GM12878 (cell line): ENCODE measurements around the gene PRPF18. TPM values are rescaled to one million over a fixed set of nuclear protein-coding genes. Genes with fewer than 3 reads are reported as not detected.

Source experiments
- ATAC-seq: fragments of 200-7000 bp; cut with Tn5 transposase; 3 replicates; pipeline ENCODE4 v1.9.1; 2020; ENCODE audit warnings: mild to moderate bottlenecking, moderate library complexity
- Bru-seq: library from RNA; stranded (reverse); fragments of 400-500 nt; gene quantifications from one replicate; lab custom pipeline; 2021; lab: Mats Ljungman, UMichigan
- BruChase-seq, 2 experiments: library from RNA; stranded (reverse); fragments of 400-500 nt; gene quantifications; one replicate each; lab custom pipeline; 2021; lab: Mats Ljungman, UMichigan
- BruUV-seq: library from RNA; stranded (reverse); fragments of 400-500 nt; replicated peaks from 2 replicates; lab custom pipeline; 2021; lab: Mats Ljungman, UMichigan
- CTCF ChIA-PET: fragments of 300-600 bp; sonication (Branson Sonifier 250); formaldehyde crosslinking; extraction: SDS; loops from one replicate; lab custom pipeline; 2021; ENCODE audit warnings: inconsistent platforms; lab: Yijun Ruan, JAX
- POLR2A ChIA-PET: fragments of 350-600 bp; formaldehyde crosslinking; extraction: SDS; loops from one replicate; lab custom pipeline; 2021; ENCODE audit warnings: inconsistent platforms; lab: Charles Lee
- RAD21 ChIA-PET: fragments of 300-600 bp; sonication (Branson Sonifier 250); formaldehyde crosslinking; loops from one replicate; lab custom pipeline; 2023; ENCODE audit warnings: antibody characterized with exemption; ENCODE audit not compliant: unreplicated experiment; lab: Charles Lee
- SMC1A ChIA-PET: fragments of 300-600 bp; sonication (Branson Sonifier 250); formaldehyde crosslinking; loops from one replicate; lab custom pipeline; 2023; ENCODE audit not compliant: unreplicated experiment, uncharacterized antibody; lab: Charles Lee
- DNase-seq: peaks from one replicate; pipeline ENCODE4 v3.0.0-alpha.2; 2011; ENCODE audit warnings: low read depth, low spot score
- FAIRE-seq: peaks from 3 replicates; lab custom pipeline; 2011; peaks lifted over from hg19 to GRCh38; lab: Jason Lieb, UNC
- H2AFZ ChIP-seq: 2 replicates; pipeline ENCODE4 v1.6.0; 2011; ENCODE audit warnings: low read depth, low read length, control low read depth; ENCODE audit not compliant: control insufficient read depth
- H3K27ac ChIP-seq: 2 replicates; pipeline ENCODE4 v1.5.1; 2011; ENCODE audit warnings: control low read depth; ENCODE audit not compliant: control insufficient read depth, insufficient read depth
- H3K27me3 ChIP-seq, 2 experiments: replicated peaks in 1 of 2; 2 replicates each; pipeline versions ENCODE4 v1.6.0 to v1.6.1; 2011; ENCODE audit warnings: low read length in 1 of 2; ENCODE audit not compliant: control insufficient read depth in 2 of 2, insufficient read depth in 2 of 2
- H3K36me3 ChIP-seq, 2 experiments: 2 replicates each; pipeline ENCODE4 v1.5.1; 2011; ENCODE audit warnings: low read length in 1 of 2; ENCODE audit not compliant: control insufficient read depth in 2 of 2, insufficient read depth in 2 of 2
- H3K4me1 ChIP-seq: 2 replicates; pipeline ENCODE4 v1.6.1; 2011; ENCODE audit warnings: mild to moderate bottlenecking, low read length, moderate library complexity, mixed read lengths; ENCODE audit not compliant: control insufficient read depth, insufficient read depth
- H3K4me2 ChIP-seq: 2 replicates; pipeline ENCODE4 v1.6.0; 2011; ENCODE audit warnings: control low read depth; ENCODE audit not compliant: control insufficient read depth, insufficient read depth
- H3K4me3 ChIP-seq: fragments of 200-600 bp; sonication (generic); 2 replicates; pipeline ENCODE4 v1.5.1; 2016
- H3K79me2 ChIP-seq: 2 replicates; pipeline ENCODE4 v1.6.0; 2011; ENCODE audit warnings: low read length; ENCODE audit not compliant: control insufficient read depth, insufficient read depth
- H3K9ac ChIP-seq: 2 replicates; pipeline ENCODE4 v1.8.0; 2011; ENCODE audit warnings: low read length, control low read depth, mixed read lengths; ENCODE audit not compliant: control insufficient read depth, insufficient read depth
- H3K9me3 ChIP-seq: replicated peaks from 3 replicates; pipeline ENCODE4 v1.5.1; 2011; ENCODE audit warnings: mild to moderate bottlenecking, low read length; ENCODE audit not compliant: control insufficient read depth, insufficient read depth
- H4K20me1 ChIP-seq: 2 replicates; pipeline ENCODE4 v1.6.0; 2011; ENCODE audit not compliant: control insufficient read depth, insufficient read depth
- BHLHE40 ChIP-seq, 2 experiments: fragments of 450-650 bp in 1 of 2; IDR thresholded peaks; 2 replicates each; pipeline ENCODE4 v1.6.1; 2011 to 2017; ENCODE audit warnings: low read depth in 2 of 2, borderline replicate concordance in 1 of 2, improper control_type of control experiment in 1 of 2, low read length in 1 of 2, mild to moderate bottlenecking in 1 of 2
- EP300 ChIP-seq, 2 experiments: fragments of 150-350 bp in 1 of 2; IDR thresholded peaks; 2 replicates each; pipeline ENCODE4 v1.6.1; 2011 to 2012; ENCODE audit warnings: low read depth in 2 of 2, low read length in 2 of 2, borderline replicate concordance in 1 of 2, improper control_type of control experiment in 1 of 2, inconsistent platforms in 1 of 2; ENCODE audit not compliant: control insufficient read depth in 1 of 2
- IRF4 ChIP-seq: IDR thresholded peaks from 2 replicates; pipeline ENCODE4 v1.6.1; 2011; ENCODE audit warnings: low read depth, low read length
- SIN3A ChIP-seq: IDR thresholded peaks from 2 replicates; pipeline ENCODE4 v1.6.1; 2012; ENCODE audit warnings: low read depth, low read length, improper control_type of control experiment
- SREBF1 ChIP-seq: IDR thresholded peaks from 2 replicates; pipeline ENCODE4 v1.6.1; 2012; ENCODE audit warnings: mild to moderate bottlenecking, low read length
- STAT1 ChIP-seq: fragments of 450-650 bp; conservative IDR thresholded peaks from 2 replicates; pipeline ENCODE4 v1.6.1; 2014; ENCODE audit warnings: antibody characterized with exemption, mild to moderate bottlenecking
- ZBED1 ChIP-seq: IDR thresholded peaks from 2 replicates; pipeline ENCODE4 v1.6.1; 2016; ENCODE audit warnings: borderline replicate concordance
- whole genome bisulfite sequencing: methylation state at CpG from one replicate; pipeline ENCODE4 v1.1.6; 2016; ENCODE audit warnings: low lambda C conversion rate; ENCODE audit not compliant: insufficient replicate concordance, insufficient coverage; ENCODE audit errors: missing lambda C conversion rate; 5-methylcytosine and 5-hydroxymethylcytosine counted together
- in situ Hi-C: fragments of 300-500 bp; cut with MboI; formaldehyde crosslinking; loops from 9 replicates; pipeline ENCODE4 v1.14.3; 2018; ENCODE audit warnings: mixed read lengths
- intact Hi-C: fragments of 100-400 bp; cut with micrococcal nuclease; formaldehyde crosslinking; loops from one replicate; pipeline ENCODE4 v1.14.2; 2022; ENCODE audit not compliant: unreplicated experiment
- long read RNA-seq, 2 experiments: library from polyadenylated mRNA; unstranded; transcript quantifications; one replicate each; pipeline ENCODE4 v2.0.0, GENCODE V29; 2019 to 2020
- polyA minus RNA-seq, 3 experiments: library from RNA; depleted of rRNA, polyadenylated mRNA; stranded (reverse); fragments of >200 nt; gene quantifications; 2 replicates each; pipeline ENCODE4 v1.2.3, GENCODE V29; 2011
- polyA plus RNA-seq, 11 experiments: library from polyadenylated mRNA; depleted of rRNA in 4 of 11; unstranded in 6 of 11; stranded (reverse) in 5 of 11; fragments of >200 nt; fragmentation: Nextera tagmentation in 4 of 11; fragmentation: Illumina TruSeq in 1 of 11; extraction: Ambion mirVana in 4 of 11; extraction: Trizol in 1 of 11; gene quantifications; 1 replicate in 1 of 11; 2 replicates in 10 of 11; pipeline versions ENCODE4 v1.2.1 to v1.2.3, GENCODE V29; 2011 to 2016; ENCODE audit warnings: inconsistent platforms in 2 of 11, missing spikeins in 2 of 11, low read depth in 1 of 11
- total RNA-seq, 4 experiments: library from RNA; depleted of rRNA in 3 of 4; stranded (reverse); fragments of >200 nt in 3 of 4; fragmentation: Illumina TruSeq in 1 of 4; extraction: Trizol in 1 of 4; gene quantifications; 2 replicates each; pipeline versions ENCODE4 v1.2.1 to v1.2.3, GENCODE V29; 2013 to 2021
- TF ChIP-seq, protein P1 (sequence below): fragments of 450-650 bp; IDR thresholded peaks from 2 replicates; pipeline ENCODE4 v1.6.1; 2018; ENCODE audit warnings: mild to moderate bottlenecking, low read depth, moderate library complexity; ENCODE audit not compliant: partially characterized antibody
- TF ChIP-seq, protein P2 (sequence below): fragments of 450-650 bp; formaldehyde crosslinking; IDR thresholded peaks from 2 replicates; pipeline ENCODE4 v1.4.0; 2020; ENCODE audit warnings: mild to moderate bottlenecking, moderate library complexity

PRPF18 gene, protein sequence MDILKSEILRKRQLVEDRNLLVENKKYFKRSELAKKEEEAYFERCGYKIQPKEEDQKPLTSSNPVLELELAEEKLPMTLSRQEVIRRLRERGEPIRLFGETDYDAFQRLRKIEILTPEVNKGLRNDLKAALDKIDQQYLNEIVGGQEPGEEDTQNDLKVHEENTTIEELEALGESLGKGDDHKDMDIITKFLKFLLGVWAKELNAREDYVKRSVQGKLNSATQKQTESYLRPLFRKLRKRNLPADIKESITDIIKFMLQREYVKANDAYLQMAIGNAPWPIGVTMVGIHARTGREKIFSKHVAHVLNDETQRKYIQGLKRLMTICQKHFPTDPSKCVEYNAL
- 59.9 and 63.3 TPM in 2 replicates for total RNA-seq (2013; cell fraction: nucleolus; rRNA removed)
- total RNA-seq (2014; rRNA removed) (16.5 and 22.2 TPM in 2 replicates), total RNA-seq (2014; rRNA removed; fragmentation: Illumina TruSeq; extraction: Trizol) (35.3 and 36.2 TPM in 2 replicates), total RNA-seq (2021) (15.6 and 16.0 TPM in 2 replicates), polyA plus RNA-seq (2011; rRNA removed) (22.1 and 39.7 TPM in 2 replicates), polyA plus RNA-seq (2014; fragmentation: Illumina TruSeq; extraction: Trizol) (35.4 and 43.0 TPM in 2 replicates), polyA plus RNA-seq (2014; fragmentation: Nextera tagmentation; extraction: Ambion mirVana) (10 to 100 TPM; 28.6 to 35.8 TPM), polyA plus RNA-seq (2014; rRNA removed) (15.3 and 19.3 TPM in 2 replicates), polyA plus RNA-seq (2016; fragmentation: Nextera tagmentation; extraction: Ambion mirVana) (10 to 100 TPM; 28.9 to 30.7 TPM), polyA minus RNA-seq (2011; rRNA and poly(A)+ RNA removed) (5.8 and 8.1 TPM in 2 replicates), Bru-seq, nascent RNA (percentile 86 among the genes with signal in this experiment), BruChase-seq, experiment 1, labeled RNA remaining after a 6-hour chase (percentile 68 among the genes with signal in this experiment), BruChase-seq, experiment 2, labeled RNA remaining after a 2-hour chase (percentile 71 among the genes with signal in this experiment)
- polyA plus RNA-seq (2011; ENCODE audit: low read depth): 13.1 TPM
- polyA plus RNA-seq (2011; cell fraction: cytosol; rRNA removed): 7.6 and 7.7 TPM in 2 replicates
- polyA plus RNA-seq (2011; cell fraction: nucleus; rRNA removed): 8.4 and 14.6 TPM in 2 replicates
- 15.8 and 16.7 TPM in 2 replicates for polyA plus RNA-seq (2012)
- 3.8 and 5.7 TPM in 2 replicates for polyA minus RNA-seq (2011; cell fraction: cytosol; rRNA and poly(A)+ RNA removed)
- polyA minus RNA-seq (2011; cell fraction: nucleus; rRNA and poly(A)+ RNA removed): 7.5 and 15.1 TPM in 2 replicates
- long read RNA-seq, experiment 1, transcript PRPF18-202 (10 exons, 1,717 nt): major isoform, 10 of 15 reads
- long read RNA-seq, experiment 1, partial matches to known transcripts: 0 of 15 reads
- long read RNA-seq, experiment 1, other reads (novel, unspliced or antisense): 5 of 15 reads
- long read RNA-seq, experiment 2, transcript PRPF18-202 (10 exons, 1,717 nt): major isoform, 198 of 269 reads
- long read RNA-seq, experiment 2, partial matches to known transcripts: 11 of 269 reads
- long read RNA-seq, experiment 2, other reads (novel, unspliced or antisense): 60 of 269 reads

- CTCF ChIA-PET: interaction anchor here (0.6 to 3.4 kb wide), 15 partner anchors 10 to 1295 kb away, joined by 3 to 16 read pairs (median 4); no protein-coding TSS in a partner anchor
- Histone ChIP-seq H3K27me3 (no peaks in the 10 kb centered on the region), H2AFZ (peak within 1 kb of the TSS; percentile 92), H3K4me3 (peak within 1 kb of the TSS; percentile 90), H3K36me3 (no peaks in the 10 kb centered on the region), H3K4me1 (no peaks in the 10 kb centered on the region), H3K9ac (peak within 1 kb of the TSS; percentile 84), H3K9me3 (no peaks in the 10 kb centered on the region), H3K79me2 (peaks cover 13% of the 10 kb centered on the region), H3K27ac (peak within 1 kb of the TSS; percentile 61), H3K4me2 (peak within 1 kb of the TSS; percentile 72), H4K20me1 (no peaks in the 10 kb centered on the region)
- no TSS peak for BruUV-seq
- FAIRE-seq: peak; percentile 78
- SMC1A ChIA-PET: interaction anchor here (0.7 to 1.4 kb wide), 3 partner anchors 189 to 330 kb away, joined by 3 to 4 read pairs (median 3); no protein-coding TSS in a partner anchor
- DNase-seq: peak; percentile 76
- POLR2A ChIA-PET: interaction anchor here (0.5 to 1.2 kb wide), 2 partner anchors 186 to 285 kb away, joined by 3 to 4 read pairs; no protein-coding TSS in a partner anchor
- intact Hi-C loops (loop anchor here (1.0 to 5.0 kb wide), 2 partner anchors 190 to 215 kb away; no protein-coding TSS in a partner anchor), in situ Hi-C loops (no loop called here)
- RAD21 ChIA-PET: no interaction called here
- peak; percentile 99 for ATAC-seq
- WGBS: 1% methylated on average over 38 of the region's 38 CpGs
- peak; percentile 94 for TF ChIP-seq SIN3A
- peak; percentile 48; the same call in 1 of the 2 replicates for TF ChIP-seq IRF4
- TF ChIP-seq STAT1: 0 out of 2 replicates have a peak, but pooled peaks have one; percentile 55
- TF ChIP-seq, protein P1, sequence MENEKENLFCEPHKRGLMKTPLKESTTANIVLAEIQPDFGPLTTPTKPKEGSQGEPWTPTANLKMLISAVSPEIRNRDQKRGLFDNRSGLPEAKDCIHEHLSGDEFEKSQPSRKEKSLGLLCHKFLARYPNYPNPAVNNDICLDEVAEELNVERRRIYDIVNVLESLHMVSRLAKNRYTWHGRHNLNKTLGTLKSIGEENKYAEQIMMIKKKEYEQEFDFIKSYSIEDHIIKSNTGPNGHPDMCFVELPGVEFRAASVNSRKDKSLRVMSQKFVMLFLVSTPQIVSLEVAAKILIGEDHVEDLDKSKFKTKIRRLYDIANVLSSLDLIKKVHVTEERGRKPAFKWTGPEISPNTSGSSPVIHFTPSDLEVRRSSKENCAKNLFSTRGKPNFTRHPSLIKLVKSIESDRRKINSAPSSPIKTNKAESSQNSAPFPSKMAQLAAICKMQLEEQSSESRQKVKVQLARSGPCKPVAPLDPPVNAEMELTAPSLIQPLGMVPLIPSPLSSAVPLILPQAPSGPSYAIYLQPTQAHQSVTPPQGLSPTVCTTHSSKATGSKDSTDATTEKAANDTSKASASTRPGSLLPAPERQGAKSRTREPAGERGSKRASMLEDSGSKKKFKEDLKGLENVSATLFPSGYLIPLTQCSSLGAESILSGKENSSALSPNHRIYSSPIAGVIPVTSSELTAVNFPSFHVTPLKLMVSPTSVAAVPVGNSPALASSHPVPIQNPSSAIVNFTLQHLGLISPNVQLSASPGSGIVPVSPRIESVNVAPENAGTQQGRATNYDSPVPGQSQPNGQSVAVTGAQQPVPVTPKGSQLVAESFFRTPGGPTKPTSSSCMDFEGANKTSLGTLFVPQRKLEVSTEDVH: peak; percentile 76
- TF ChIP-seq, protein P2, sequence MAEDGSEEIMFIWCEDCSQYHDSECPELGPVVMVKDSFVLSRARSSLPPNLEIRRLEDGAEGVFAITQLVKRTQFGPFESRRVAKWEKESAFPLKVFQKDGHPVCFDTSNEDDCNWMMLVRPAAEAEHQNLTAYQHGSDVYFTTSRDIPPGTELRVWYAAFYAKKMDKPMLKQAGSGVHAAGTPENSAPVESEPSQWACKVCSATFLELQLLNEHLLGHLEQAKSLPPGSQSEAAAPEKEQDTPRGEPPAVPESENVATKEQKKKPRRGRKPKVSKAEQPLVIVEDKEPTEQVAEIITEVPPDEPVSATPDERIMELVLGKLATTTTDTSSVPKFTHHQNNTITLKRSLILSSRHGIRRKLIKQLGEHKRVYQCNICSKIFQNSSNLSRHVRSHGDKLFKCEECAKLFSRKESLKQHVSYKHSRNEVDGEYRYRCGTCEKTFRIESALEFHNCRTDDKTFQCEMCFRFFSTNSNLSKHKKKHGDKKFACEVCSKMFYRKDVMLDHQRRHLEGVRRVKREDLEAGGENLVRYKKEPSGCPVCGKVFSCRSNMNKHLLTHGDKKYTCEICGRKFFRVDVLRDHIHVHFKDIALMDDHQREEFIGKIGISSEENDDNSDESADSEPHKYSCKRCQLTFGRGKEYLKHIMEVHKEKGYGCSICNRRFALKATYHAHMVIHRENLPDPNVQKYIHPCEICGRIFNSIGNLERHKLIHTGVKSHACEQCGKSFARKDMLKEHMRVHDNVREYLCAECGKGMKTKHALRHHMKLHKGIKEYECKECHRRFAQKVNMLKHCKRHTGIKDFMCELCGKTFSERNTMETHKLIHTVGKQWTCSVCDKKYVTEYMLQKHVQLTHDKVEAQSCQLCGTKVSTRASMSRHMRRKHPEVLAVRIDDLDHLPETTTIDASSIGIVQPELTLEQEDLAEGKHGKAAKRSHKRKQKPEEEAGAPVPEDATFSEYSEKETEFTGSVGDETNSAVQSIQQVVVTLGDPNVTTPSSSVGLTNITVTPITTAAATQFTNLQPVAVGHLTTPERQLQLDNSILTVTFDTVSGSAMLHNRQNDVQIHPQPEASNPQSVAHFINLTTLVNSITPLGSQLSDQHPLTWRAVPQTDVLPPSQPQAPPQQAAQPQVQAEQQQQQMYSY (CRISPR knock-in tag): no peak
- TF ChIP-seq BHLHE40 (IDR thresholded peaks at IDR 0.05; ENCODE audit: borderline replicate concordance in 1 of 2, low read depth in 2 of 2, low read length in 1 of 2): peak; percentile 46 to 56; a peak in 3 of 4 replicates
- TF ChIP-seq SREBF1: 0 out of 2 replicates have a peak, but pooled peaks have one; percentile 48
- no peak for TF ChIP-seq ZBED1
- no peak for TF ChIP-seq EP300 (IDR thresholded peaks at IDR 0.05; ENCODE audit: borderline replicate concordance in 1 of 2, control insufficient read depth in 1 of 2, low read depth in 2 of 2, low read length in 2 of 2)
These were observed at the start of gene PRPF18 for GRCh38 chr10:13586676-13587355. Gene PRPF18 (plus strand): TSS chr10:13586965. CDS start chr10:13587087, 122 bp downstream.
